GM19467 (cell line): Measurements from ENCODE around the gene NAALADL1.
A peak's percentile ranks its signal among the peaks of the same experiment; 100 is the strongest.

ENCODE experiments used
- ATAC-seq: cut with Tn5 transposase; IDR thresholded peaks from one replicate; pipeline ENCODE4 v1.9.1; 2021; ENCODE audit warnings: mild to moderate bottlenecking, moderate library complexity; ENCODE audit not compliant: unreplicated experiment

NAALADL1 gene

GRCh38 chr11:65083834-65084597, 25.7 kb upstream of the NAALADL1 start, which contains the start of the genes CDCA5 and ZFPL1:
Gene CDCA5 (minus strand): TSS chr11:65084040. CDS start chr11:65083978, 62 bp downstream.
Gene ZFPL1 (plus strand): TSS chr11:65084222. CDS start chr11:65084699, 477 bp downstream.
- ATAC-seq: peak; percentile 65

DNA sequence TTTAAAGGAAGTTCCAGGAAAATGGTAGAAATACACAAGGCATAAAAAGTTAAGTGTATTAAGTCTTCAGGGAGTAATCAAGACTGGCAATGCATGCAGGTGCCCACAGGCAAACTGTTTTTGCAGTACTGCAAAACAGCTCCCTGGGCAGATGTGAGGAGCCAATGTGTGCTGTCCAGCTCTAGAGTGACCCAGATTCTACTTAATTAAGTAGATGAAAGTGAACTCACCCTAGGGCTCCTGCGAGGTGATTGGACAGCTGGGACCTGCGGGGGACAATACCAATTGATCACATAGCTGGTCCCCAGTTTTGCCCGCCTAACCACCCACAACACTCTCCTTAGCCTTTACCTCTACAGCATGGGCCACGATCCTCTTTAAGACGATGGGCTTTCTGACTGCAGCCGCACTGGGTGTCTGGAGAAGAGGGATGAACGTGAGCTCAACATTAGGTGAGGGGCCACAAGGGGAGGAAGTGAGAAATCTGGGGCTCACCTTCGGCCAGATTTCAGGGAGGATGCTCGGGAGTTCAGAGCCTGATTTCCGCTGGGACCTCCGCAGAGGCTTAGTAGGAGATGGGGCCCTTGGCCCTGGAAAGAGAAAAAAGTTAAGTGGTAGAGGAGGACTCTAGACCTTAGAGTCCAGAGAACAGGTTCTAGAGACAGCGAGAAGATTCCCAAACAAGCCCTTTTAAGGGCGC, 24.9 kb upstream of the NAALADL1 start:
- ATAC-seq: peak; percentile 17

DNA sequence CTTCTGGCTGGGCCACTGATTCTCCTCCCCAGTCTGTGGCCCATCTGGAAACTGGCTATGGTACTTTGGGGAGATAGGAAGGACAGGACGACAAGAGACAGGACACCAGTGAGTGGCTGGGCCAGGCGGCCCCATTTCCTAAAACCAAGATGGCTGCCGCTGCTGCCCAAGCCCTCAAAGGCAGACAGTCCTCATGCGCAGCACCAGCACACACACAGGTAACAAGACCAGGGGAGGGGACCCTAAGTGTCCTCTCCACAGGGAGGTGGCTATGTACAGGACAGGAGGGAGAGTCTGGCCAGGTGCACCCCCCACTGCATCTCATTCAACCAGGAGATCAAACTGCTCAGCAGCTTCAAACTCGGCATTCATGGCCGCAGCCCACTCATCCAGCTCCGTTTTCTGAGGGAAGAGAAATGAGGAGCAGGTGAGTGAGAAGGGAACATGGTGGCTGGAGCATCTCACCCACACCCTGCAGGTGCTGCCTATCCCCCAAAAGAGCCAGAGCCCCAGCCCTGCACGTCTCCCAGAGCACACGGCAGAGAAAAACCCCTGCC, 20.5 kb upstream of the NAALADL1 start:
- no peak for ATAC-seq

GRCh38 chr11:65078151-65078550, 19.8 kb upstream of the NAALADL1 start:
- no peak for ATAC-seq

DNA sequence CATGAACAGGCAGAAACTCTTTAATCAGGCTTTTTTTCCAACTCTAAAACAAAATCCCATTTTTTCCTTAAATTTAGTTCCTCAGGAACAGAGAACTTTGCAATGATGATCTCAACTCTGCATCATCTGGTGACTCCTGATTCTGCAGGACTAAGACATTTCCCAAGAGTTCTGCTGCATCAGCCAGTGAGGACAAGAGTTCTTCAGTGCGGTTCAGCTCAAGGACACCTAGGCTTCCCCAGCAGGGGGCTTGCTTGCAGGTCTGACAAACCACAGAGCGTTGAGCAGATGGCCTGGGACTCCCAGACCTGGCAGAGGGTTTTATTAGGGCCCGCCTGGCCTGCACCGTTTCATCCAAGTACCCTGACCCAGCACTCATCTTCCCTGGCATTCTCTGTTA, 19.1 kb upstream of the NAALADL1 start:
- ATAC-seq: no peak

DNA sequence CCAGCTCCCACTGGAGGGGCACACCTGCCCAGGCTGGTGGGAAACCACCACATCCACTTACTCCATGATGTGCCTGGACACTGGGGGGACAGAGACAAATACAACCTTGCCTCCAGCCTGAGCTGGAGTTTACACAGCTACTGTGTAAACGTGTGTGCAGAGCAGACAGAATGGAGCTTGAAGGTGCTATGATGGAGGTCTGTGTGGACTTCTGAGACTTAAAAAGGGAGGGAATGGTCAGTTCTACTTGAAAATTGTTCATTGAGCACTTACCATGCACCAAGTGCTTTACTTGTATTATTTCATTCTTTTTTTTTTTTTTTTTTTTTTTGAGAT, 14.2 kb upstream of the NAALADL1 start:
- no peak for ATAC-seq

DNA sequence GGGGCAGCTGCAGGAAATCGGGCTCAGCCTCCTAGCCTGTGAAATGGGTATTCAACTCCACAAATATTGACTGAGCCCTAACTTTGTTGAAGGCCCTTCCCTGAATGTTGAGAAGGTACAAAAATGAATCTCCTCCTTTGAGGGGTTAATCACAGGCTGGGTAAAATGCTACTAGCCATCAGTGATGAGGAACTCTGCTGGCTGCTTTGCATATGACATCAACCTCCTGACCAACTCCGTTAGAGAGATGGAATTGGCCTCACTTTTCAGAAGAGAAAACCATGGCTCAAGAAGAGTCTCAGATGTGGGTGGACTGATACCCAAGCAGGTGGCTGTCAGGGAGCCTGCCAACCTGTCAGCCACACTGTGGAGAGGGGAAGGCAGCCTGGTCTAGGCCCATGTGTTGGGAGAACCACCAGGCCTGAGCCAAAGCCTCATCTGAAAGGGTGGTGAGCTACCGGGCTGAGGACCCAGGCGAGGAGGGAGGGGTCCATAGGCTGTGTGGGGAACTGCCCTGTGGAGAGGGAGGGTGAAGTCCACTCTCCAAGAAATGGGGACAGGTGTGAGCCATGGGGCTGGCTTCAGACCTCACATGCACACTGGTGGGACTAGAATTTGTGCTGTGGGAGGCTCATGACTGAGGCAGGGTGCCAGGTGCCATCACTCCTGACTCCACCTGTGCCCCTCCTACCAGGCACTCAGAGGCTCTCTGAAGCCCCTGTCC, 13.7 kb upstream of the NAALADL1 start:
- ATAC-seq: no peak

DNA sequence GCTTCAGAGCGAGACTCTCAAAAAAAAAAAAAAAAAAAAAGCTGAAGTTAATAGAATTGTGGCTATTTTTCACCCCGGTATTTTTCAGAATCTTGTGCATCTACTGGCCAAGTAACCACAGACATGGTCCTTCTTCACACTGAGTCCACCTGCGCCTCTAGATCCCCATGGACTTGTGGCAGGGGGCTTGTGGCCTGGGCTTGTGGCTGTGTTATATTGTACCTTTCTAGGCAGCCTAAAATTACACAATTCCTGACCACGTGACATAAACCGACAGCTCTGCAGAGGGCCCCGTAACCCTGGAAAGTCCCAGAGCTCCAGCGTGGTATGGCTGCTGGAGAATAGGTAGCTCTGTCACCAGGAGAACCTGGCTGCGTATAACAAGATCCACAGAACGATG, 10.9 kb upstream of the NAALADL1 start:
- no peak for ATAC-seq

GRCh38 chr11:65067446-65067845, 9.1 kb upstream of the NAALADL1 start:
- ATAC-seq: no peak

DNA sequence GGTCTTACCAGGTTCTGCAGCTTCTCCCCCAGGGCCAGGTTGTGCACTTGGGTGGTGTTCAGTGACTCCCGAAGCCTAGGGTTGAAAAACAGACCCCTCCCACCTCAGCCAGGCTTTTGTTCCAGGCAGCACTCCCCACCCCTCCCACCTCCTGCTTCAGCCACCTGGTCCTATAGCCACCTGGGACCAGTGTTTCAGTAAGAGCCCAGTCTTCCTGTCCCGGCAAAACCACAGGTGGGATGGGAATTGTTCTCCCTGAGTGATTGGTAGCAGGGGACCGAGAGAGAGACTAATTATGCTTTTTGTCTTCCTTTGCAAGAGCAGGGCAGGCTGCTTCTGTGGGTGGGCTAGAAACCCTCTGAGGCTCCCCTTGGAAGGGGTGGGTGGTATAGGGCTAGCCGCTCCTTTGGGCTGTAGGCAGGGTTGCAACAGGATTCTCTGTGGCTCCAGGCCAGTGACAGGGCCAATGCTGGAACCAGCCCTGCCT, 8.5 kb upstream of the NAALADL1 start:
- no peak for ATAC-seq

- ATAC-seq: no peak
Observed at GRCh38 chr11:65066315-65066714, 8.0 kb upstream of the NAALADL1 start.

DNA sequence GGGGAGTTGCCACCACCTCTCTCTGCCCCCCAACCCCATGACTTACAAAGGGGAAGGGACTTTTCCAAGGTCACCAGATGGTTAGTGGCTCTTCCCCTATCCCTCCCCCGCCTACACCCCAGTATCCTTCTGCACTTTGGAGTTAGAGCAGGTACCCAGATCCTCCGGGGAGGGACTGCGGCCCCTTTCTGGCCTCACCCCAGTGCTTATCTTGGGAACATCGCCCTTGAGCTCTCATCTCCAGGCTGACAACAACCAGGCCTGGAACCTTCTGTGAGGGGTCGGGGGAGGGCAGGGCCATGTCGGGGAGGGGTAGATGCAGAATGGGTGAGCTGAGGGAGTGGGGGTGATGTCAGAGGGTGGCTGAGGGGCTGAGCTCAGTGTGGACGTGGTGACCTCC, 7.5 kb upstream of the NAALADL1 start:
- ATAC-seq: no peak

DNA sequence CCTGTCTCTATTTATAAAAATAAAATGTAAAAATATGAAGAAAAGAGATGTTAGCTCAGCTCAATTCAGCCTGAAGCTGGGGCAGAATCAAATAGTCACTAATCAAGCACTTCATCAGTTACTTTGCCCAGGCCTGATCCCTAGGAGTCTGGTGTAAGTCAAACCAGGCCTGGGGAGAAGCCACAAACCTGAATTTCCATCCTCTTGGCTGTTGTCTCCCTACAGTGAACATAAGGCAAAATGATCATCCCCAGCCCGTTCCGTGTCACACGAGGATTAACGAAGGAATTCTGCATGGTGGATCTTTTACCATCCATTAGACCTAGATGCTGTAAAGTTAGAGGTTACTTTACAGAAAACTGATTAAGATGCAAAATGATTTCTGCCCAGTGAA, 6.5 kb upstream of the NAALADL1 start:
- no peak for ATAC-seq

GRCh38 chr11:65063532-65063931, 5.2 kb upstream of the NAALADL1 start:
- no peak for ATAC-seq

- ATAC-seq: no peak
Observed at GRCh38 chr11:65060913-65061408, 2.6 kb upstream of the NAALADL1 start.

GRCh38 chr11:65059959-65060824, 1.8 kb upstream of the NAALADL1 start:
- no peak for ATAC-seq

GRCh38 chr11:65059523-65059922, 1.2 kb upstream of the NAALADL1 start:
- no peak for ATAC-seq

GRCh38 chr11:65058012-65058411, 341 bp downstream of the NAALADL1 start:
- ATAC-seq: no peak

DNA sequence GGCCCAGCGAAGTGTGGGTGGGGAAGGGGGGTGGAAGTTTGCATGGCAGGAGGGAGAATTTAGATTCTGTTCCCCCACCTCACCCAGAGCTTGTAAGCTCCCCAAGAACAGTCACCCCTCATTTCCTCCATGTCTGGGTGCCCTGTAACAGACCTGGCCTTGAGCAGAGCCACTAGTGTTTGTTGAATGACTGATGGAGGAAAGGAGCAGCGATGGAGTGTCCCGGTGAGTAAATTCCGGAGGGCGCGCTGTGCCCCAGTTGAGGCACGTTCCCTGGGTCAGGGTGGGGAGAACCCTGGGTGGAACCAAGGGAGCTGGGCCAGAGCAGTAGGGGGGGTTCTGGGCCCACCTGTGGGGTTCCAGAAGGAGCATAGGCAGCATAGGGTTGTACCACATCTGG, 827 bp downstream of the NAALADL1 start:
- ATAC-seq: no peak

DNA sequence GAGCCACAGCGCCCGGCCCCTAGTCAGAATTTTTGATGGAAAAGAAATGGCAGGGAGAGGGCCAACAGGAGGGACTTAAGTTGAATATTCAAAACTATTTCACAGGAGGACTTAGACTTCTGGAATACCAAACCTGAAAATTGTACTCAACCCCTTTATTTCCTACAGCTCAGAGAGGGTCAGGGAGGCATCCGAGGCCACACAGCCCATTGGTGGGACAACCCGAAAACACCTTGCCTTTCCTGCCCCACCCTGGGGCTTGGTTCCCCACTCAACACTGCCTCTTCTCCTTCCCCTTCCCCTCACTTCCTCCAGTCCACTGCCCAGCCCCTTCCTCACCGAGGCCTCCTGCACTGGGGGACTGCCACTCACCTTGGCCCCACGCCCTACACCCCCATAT, 1.4 kb downstream of the NAALADL1 start:
- ATAC-seq: no peak
